HG03135 (cell line): ENCODE data around the gene ALOX15.
"Not testable (repeated sequence)": the region's sequence is repeated elsewhere in the genome, so short reads cannot be mapped to it uniquely, and the experiment has no call there.

Experiments
- ATAC-seq: cut with Tn5 transposase; IDR thresholded peaks from one replicate; pipeline ENCODE4 v1.9.1; 2021; ENCODE audit warnings: mild to moderate bottlenecking, moderate library complexity; ENCODE audit not compliant: unreplicated experiment

The ALOX15 gene

GRCh38 chr17:4641297-4642195 is at the start of gene ALOX15:
TSS of gene ALOX15 (minus strand) at chr17:4641678. CDS start at chr17:4641651, 27 bp downstream.
- no peak for ATAC-seq

- no peak for ATAC-seq
These were observed 49.3 kb upstream of the ALOX15 start for GRCh38 chr17:4690745-4691144.

DNA sequence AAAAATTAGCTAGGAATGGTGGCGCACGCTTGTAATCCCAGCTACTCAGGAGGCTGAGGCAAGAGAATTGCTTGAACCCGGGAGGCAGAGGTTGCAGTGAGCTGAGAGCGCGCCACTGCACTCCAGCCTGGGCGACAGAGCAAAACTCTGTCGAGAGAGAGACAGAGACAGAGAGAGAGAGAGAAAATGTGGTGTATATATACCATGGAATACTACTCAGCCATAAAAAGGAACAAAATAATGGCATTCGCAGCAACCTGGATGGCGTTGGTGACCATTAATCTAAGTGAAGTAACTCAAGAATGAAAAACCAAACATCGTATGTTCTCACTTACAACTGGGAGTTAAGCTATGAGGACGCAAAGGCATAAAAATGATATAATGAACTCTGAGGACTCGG is 48.4 kb upstream of the ALOX15 start:
- not testable (repeated sequence) for ATAC-seq

DNA sequence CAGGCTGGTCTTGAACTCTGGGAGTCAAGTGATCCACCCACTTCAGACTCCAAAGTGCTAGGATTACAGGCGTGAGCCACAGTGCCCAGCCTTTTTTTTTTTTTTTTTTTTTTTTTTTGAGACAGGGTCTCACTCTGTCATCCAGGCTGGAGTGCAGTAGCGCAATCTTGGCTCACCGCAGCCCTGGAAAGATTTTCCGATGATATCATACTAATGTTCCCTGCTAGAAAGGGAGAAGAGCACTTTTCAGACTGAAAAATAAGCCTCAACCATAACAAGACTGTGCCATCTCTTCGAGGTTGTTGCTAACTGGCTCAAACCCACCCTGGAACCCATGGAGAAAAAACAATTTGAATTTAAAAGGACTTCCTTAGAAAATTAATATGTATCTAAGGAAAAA is 42.3 kb upstream of the ALOX15 start:
- not testable (repeated sequence) for ATAC-seq

DNA sequence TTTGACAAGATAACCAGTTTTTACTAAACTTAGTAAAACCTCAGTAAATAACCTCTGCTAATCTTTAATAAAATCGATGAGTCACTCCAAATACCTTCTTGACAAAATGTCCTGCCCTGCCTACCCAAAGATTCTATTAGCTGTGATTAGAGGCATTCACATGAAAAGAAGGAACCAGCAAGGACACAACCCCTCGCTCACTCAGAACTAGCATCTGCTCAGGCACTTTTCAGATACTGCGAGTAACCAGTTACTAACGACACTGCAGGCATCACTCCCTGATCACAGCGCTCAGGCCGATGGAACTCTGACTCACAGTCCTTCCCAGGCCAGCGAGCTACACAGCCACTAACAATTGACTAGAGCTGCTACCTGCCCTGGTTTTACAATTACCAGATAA is 38.2 kb upstream of the ALOX15 start:
- ATAC-seq = no peak

GRCh38 chr17:4678448-4679026 is 37.1 kb upstream of the ALOX15 start:
- ATAC-seq = no peak

GRCh38 chr17:4676791-4677190 is 35.3 kb upstream of the ALOX15 start:
- ATAC-seq = no peak

DNA sequence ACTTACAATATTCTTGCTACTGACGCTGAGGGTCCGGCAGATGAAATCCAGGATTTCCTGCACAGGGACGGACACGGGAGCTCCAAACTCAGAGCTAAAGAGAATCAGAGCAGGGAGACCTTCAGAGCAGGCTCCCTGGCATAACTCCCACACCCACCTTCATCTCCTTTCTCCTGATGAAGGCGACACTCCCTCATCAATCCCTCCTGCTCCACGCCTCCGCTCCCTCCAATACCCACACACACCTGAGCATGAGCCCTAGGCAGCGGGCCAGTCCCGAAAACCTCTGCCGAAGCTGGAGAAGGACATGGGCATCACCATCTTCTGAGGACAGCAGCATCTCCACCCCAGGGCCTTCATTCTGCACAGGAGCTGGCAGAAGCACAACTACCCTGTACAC is 34.3 kb upstream of the ALOX15 start:
- ATAC-seq = no peak

DNA sequence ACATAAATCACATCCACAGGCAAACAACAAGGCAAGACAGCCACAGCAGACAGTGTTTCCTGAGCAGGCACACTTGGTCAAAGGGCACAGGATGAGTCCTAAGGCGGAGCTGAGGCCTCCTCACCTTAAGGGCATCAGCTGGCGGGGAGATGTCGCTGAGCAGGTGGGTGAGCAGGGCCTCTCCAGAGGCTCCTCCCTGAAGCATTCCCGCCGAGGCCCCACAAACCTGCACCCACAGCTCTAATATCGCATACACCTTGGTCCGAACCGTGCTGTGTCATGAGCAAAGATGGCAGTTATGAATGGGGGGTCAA is 33.2 kb upstream of the ALOX15 start:
- no peak for ATAC-seq

DNA sequence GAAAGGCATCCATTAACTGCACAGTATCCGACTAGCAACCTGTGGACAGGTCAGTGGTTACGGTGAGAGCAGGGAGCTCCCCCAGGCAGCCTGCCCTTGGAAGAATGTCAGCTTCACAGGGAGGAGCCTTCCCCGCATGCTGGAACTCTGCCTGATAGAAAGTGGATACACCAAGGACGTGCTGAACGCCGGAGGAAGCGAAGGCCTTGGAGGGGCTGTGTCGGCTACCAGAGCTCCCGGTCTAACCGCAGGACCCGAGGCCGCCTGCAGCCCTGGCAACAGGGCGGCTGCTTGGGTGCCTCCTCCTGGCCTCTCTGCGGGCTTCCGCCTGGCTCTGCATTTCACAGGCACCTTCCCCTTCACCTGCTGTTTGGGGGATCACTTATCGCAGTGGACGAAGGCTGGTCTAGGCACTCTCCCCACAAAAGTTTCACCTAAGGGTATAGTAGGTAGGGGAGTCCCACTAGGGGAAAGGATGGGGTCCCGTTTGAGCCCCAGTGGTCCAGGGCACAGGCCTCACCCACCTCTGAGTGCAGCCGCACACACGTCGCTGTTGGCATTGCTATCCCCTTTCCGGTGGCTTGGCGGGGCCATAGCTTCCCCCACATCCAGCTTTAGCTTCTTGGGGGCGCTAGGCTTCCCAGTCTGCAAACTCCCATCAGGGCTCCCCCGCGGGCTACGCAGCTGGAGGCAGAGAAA is 32.7 kb upstream of the ALOX15 start:
- no peak for ATAC-seq

DNA sequence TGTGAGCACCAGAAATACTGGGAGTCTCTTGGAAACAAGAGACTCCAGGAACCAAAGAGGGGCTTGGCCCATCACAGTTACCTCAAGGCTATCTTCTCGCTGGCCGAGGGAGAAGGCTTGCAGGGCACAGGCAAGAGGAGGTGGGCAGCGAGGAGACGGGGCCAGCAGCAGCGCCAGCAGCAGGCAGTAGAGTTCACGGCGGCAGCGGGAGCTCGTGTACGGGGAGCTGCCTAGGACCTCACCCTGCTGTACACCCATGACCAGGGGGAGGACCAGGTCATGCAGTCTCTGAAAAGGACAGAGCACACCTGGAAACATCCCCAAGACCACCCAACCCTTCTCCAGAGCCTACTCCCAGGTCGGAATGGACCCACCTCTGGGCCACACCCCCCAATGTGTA is 31.7 kb upstream of the ALOX15 start:
- no peak for ATAC-seq

- no peak for ATAC-seq
These were observed 31.3 kb upstream of the ALOX15 start for GRCh38 chr17:4672751-4673150.

DNA sequence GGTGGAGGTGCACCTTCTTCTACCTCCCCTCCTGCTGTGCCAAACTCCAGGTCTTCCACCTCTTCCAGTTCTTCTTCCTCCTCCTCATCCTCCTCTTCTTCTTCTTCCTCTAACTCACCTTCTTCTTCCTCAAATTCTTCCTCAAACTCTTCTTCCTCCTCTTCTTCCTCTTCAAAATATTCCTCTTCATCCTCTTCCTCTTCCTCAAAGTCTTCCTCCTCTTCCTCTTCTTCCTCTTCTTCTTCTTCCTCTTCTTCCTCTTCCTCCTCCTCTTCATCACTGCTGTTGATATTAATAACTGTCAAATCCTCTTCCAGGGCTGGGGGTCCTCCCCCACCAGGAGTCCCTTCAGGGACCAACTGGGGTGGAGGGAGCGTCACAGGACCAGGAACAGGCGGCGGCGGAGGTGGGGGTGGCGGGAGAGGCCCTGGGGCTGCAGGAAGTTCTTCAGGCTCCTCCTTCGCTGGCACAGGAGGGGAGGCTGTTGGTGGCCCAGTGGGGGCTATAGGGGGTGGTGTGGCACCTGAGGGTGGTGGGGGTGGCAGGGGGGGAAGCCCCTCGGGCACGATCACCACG is 30.7 kb upstream of the ALOX15 start:
- ATAC-seq = no peak

DNA sequence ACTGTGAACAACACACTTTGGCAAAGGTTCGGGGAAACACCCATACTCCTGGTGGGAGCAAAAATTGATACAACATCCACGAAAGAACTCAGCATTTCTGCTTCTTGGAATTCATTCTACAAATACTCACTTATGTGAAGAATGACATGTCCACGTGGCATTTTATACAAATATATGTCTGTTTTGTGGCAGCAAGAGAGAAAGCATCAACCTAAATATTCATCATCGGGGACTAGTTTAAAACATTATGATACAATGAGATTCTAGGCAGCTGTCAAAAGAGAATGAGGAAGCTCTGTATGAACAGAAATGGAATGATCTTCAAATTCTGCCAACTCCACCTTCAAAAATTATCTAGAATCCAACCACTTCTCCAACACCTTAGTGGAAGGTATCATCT is 25.7 kb upstream of the ALOX15 start:
- ATAC-seq = no peak

DNA sequence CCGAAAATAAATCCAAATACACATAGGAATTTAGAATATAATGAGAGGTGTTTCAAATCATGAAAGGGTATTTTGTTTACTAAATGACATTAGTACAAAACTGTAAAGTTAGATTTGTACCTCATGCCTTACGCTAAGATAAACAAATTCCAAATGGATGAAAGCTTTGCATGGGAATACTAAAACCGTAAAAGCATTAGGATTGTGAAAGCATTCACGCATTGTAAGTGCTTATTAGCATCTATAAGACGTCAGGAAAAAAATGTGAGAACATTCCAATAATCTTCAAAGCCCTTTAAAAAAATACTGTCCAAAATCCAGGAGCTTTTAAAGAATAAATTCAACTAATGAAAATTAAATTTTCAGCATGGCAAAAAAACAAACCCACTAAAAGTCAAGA is 24.8 kb upstream of the ALOX15 start:
- ATAC-seq = no peak

DNA sequence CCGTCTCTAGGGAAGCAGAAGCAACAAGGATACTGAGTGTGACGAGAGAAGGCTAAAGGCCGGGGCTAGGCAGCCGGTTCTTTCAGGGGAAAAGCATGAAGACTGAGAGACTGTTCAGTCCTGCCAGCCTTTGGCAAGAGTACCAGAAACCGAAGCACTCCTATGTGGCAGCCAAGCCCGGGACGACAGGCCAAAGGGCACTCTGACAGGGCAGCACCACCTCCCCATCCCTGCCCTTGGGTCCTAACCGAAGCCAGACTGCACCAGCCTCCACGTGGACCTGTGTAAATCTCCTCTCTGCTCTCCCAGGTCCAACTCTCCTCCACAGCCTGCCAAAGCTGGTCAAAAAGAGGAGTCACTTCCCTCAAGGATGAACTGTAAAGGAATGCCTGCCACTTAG is 23.5 kb upstream of the ALOX15 start:
- no peak for ATAC-seq

- ATAC-seq = no peak
These were observed 22.8 kb upstream of the ALOX15 start for GRCh38 chr17:4664230-4664629.

DNA sequence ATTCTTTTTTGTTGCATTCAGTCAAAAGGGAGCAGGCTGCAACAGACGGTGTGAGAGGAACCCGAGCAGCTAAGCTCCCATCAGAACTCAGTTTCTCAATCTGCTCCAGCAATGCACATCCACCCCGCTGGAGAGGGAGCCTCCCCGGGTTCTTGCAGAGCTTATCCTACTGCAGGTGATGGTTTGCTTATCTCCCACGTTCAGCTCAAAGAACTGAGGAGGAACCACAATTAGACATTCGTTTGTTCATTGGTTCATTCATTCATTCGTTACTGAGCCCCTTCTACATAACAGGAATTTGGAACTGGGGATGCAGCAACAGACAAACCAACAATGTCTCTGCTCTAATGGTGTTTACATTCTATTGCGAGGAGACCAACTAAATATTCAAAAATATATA is 22.2 kb upstream of the ALOX15 start:
- no peak for ATAC-seq

- ATAC-seq = no peak
These were observed 17.2 kb upstream of the ALOX15 start for GRCh38 chr17:4658478-4659305.

GRCh38 chr17:4657678-4658077 is 16.2 kb upstream of the ALOX15 start:
- ATAC-seq = no peak

DNA sequence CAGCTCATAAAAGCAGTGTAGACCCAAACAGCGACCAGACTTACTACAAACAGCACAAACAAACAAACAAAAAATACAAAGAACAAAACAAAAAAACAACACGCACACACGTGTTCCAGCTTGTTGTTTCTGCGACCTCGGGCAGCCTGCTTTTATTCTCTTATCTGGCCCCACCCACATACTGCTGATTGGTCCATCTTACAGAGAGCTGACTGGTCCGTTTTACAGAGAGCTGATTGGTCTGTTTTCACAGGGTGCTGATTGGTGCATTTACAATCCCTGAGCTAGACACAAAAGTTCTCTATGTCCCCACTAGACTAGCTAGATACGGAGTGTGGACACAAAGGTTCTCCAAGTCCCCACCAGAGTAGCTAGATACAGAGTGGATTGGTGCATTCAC is 14.5 kb upstream of the ALOX15 start:
- ATAC-seq = not testable (repeated sequence)
